ENCODE data around the gene UBXN11. TPM values are rescaled to one million over a fixed set of nuclear protein-coding genes. Genes with fewer than 3 reads are reported as not detected.
A peak's percentile ranks its signal among the peaks of the same experiment; 100 is the strongest.

The UBXN11 gene
- total and polyA plus RNA-seq, 11 donors, result 3.7 to 17.2 (median 8.0) TPM

DNA sequence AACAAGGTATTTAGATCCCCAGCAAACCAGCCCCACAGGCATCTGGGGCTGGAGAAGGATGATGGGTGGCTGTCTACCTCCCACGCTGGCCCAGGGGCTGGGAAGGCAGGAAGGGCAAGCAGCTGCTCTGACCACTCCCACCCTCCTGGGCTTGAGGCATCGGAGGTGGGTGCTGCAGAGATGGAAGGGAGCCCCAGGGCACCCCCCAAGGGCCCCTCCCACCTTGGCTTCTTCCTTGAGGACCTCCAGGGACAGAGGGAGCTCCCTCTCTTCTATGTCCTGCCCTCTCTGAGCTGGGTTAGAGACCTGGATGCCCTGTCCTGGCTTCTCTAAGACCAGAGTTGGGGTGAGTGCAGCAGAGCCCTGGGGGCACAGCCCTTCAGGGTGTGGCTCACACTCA is 14.5 kb upstream of the UBXN11 start:
- WGBS, 4 donors, result 58 to 71% (median 67%) methylated on average over 2 of the region's 2 CpGs; no CpG with 5 or more reads in 1 of the 4 donors
- TF ChIP-seq CTCF (IDR thresholded peaks at IDR 0.05) (no peak), POLR2A (IDR thresholded peaks at IDR 0.05) (no peak)
- peak overlapping the region in 1 of 12 donors; percentile 60 for H3K27ac ChIP-seq
- intact Hi-C loops (cut with DNase I), result loop anchor here (1.0 to 10.0 kb wide), 17 partner anchors 34 to 219 kb away; partner anchors contain the start of genes C1orf232 (in 3 of the 10), ZNF593 (in 3 of the 10), CNKSR1 (in 1 of the 10) and ZNF593OS (in 1 of the 10)
- peak overlapping the region in 1 of 12 donors; percentile 34 for H3K4me3 ChIP-seq
- DNase-seq (no peak), ATAC-seq (peak in 1 of 4 donors; percentile 15)
- H3K9me3 ChIP-seq, result no peaks in the 10 kb centered on the region
- H3K4me1 ChIP-seq, result peaks cover 0 to 52% (median 7%) of the 10 kb centered on the region in 12 donors
- H3K27me3 ChIP-seq, result no peaks in the 10 kb centered on the region
- no peaks in the 10 kb centered on the region for H3K36me3 ChIP-seq

DNA sequence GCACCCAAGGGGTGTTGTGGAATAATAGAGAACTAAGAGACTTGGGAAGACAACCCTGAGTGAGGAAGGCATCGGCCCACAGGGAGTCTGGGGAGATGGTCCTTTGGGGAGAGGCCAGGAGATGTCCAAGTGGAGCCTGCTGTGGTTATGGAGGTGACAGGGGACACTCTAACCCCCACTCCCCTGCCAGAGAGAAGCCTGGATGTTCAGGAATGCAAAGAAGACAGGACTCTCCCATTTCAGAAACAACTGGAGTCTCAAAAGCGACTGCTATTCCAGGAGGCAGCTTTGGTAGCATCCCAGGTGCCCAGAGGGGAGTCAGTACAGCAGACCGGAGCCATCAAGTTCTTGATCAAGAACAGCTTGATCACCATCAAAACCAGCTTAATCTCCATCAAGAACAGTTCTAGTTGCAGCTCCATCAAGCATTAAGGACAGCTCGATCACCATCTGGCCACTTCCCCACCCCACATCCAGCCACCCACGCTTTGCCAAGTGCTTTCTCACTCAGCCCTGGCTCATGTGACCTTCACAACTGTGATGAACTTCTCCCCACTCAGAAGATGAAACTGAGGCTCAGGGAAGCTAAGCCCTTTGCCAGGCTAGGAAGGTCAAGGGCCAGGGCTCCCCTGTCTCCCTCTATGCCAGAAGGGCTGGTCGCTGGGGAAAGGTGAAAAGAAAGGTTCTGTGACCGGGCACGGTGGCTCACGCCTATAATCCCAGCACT is 12.1 kb upstream of the UBXN11 start:
- Histone ChIP-seq H3K36me3 (no peaks in the 10 kb centered on the region), H3K27ac (peak overlapping the region in 8 of 12 donors; percentile 42 to 88 (median 51)), H3K4me1 (peaks cover 0 to 76% (median 7%) of the 10 kb centered on the region in 12 donors), H3K4me3 (peak overlapping the region in 9 of 12 donors; percentile 3 to 63 (median 18)), H3K27me3 (no peaks in the 10 kb centered on the region), H3K9me3 (no peaks in the 10 kb centered on the region)
- intact Hi-C loops (cut with DNase I), result loop anchor here in 1 of 10 donors (10.0 kb wide), 1 partner anchor 284 kb away; no protein-coding TSS in a partner anchor
- TF ChIP-seq POLR2A (IDR thresholded peaks at IDR 0.05) (no peak), CTCF (IDR thresholded peaks at IDR 0.05) (no peak)
- 84 to 86% (median 85%) methylated on average over 9 of the region's 9 CpGs for WGBS, 4 donors
- peak in 1 of 5 donors; percentile 55 for DNase-seq
- peak in 2 of 4 donors; percentile 17 to 27 for ATAC-seq

DNA sequence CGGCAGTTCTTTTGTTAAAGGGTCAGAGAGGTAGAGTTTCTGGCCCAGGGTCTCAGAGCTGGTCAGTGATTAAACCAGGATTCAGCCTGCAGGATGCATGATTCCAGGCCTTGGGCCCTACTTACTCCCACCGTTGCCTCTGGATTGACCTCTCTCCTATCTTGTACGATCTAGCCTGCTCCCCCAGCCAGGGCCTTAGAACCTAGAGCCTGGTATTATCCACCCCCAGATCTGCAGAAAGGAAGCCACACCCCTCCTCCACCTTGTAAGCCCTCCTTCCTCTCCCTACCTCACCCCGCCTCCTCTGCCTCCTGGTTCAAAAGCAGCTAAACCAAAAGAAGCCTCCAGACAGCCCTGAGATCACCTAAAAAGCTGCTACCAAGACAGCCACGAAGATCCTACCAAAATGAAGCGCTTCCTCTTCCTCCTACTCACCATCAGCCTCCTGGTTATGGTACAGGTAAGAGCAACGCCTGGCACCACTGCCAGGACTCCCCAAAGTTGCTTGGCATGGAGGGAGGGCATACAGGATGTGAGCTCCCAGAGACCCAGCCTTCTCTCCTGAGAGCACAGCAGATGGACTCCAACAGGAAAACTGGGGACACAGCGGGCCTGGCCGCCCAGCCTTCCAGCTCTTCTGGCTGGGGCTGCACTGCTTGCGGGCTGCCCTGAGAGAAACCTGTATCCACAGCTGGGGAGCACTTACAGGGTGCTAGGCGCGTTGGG is 11.3 kb upstream of the UBXN11 start, which contains the start of gene CD52:
Gene CD52 (plus strand): TSS at position 347 of the 726 bp plus-strand sequence. CDS start 60 bp downstream, at position 407.
- H3K36me3 ChIP-seq, result no peaks in the 10 kb centered on the region
- peak within 1 kb of the TSS in 9 of 12 donors; percentile 3 to 63 (median 18) for H3K4me3 ChIP-seq
- DNase-seq (peak in 1 of 5 donors; percentile 32), ATAC-seq (peak in 1 of 4 donors; percentile 34)
- no peak for TF ChIP-seq CTCF (IDR thresholded peaks at IDR 0.05)
- TF ChIP-seq POLR2A (IDR thresholded peaks at IDR 0.05), result no peak
- intact Hi-C loops (cut with DNase I), result loop anchor here in 3 of 10 donors (2.0 to 10.0 kb wide), 3 partner anchors 33 to 283 kb away; partner anchors contain the start of gene ZNF593OS (in 1 of the 3)
- H3K27ac ChIP-seq, result peak within 1 kb of the TSS in 9 of 12 donors; percentile 11 to 88 (median 51)
- 58 to 77% (median 67%) methylated on average over 12 of the region's 12 CpGs for WGBS, 4 donors
- H3K27me3 ChIP-seq, result no peaks in the 10 kb centered on the region
- H3K9me3 ChIP-seq, result no peaks in the 10 kb centered on the region
- H3K4me1 ChIP-seq, result peaks cover 0 to 78% (median 7%) of the 10 kb centered on the region in 12 donors

Data from heart left ventricle (tissue), 16 donors.